GM19099 (cell line): ENCODE data around the gene PMEPA1.

ENCODE experiments used
- POLR2A ChIP-seq: IDR thresholded peaks from 3 replicates; pipeline ENCODE4 v1.6.1; 2011; ENCODE audit warnings: low read depth; ENCODE audit not compliant: insufficient read length; ENCODE audit errors: extremely low read depth

PMEPA1 gene

GRCh38 chr20:57605878-57606277 lies 103.9 kb downstream of the PMEPA1 start:
- no peak for TF ChIP-seq POLR2A

DNA sequence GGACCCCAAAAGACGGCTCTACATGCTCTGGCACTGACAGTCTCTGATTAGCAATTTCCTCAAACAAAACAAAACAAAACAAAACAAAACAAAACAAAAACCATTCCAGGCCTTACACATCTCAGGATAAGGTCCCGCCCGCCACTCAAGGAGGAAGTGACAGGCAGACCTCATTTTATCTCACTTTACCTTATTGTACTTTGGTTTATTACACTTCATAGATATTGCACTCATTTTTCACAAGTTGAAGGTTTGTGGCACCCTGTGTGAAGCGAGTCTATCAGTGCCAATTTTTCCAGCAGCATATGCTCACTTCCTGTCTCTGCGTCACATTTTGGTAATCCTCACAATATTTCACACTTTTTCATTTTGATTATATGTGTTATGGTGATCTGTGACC lies 104.8 kb downstream of the PMEPA1 start:
- TF ChIP-seq POLR2A = no peak

- TF ChIP-seq POLR2A = no peak
Measured at GRCh38 chr20:57603120-57603519, 106.7 kb downstream of the PMEPA1 start.

DNA sequence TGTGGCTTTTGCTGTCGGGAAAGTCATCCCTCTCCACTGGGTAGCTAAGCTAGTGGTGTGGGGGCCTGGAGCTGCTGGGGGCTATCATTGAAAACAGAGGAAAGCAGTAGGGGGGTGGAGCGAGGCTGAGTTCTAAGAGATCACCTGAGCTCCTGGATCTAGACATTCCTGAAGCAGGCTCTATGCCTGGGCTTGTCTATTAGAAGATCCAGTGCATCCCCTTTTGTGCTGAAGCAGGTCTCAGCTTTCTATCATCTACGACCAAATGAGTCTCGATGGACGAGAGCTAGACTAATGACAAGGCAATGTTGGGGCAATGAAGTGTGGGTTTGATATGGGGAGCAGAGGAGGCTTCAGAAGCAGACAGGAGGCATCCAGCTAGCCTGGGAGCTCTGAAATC lies 108.1 kb downstream of the PMEPA1 start:
- no peak for TF ChIP-seq POLR2A

- TF ChIP-seq POLR2A = no peak
Measured at GRCh38 chr20:57601211-57601570, 108.6 kb downstream of the PMEPA1 start.

DNA sequence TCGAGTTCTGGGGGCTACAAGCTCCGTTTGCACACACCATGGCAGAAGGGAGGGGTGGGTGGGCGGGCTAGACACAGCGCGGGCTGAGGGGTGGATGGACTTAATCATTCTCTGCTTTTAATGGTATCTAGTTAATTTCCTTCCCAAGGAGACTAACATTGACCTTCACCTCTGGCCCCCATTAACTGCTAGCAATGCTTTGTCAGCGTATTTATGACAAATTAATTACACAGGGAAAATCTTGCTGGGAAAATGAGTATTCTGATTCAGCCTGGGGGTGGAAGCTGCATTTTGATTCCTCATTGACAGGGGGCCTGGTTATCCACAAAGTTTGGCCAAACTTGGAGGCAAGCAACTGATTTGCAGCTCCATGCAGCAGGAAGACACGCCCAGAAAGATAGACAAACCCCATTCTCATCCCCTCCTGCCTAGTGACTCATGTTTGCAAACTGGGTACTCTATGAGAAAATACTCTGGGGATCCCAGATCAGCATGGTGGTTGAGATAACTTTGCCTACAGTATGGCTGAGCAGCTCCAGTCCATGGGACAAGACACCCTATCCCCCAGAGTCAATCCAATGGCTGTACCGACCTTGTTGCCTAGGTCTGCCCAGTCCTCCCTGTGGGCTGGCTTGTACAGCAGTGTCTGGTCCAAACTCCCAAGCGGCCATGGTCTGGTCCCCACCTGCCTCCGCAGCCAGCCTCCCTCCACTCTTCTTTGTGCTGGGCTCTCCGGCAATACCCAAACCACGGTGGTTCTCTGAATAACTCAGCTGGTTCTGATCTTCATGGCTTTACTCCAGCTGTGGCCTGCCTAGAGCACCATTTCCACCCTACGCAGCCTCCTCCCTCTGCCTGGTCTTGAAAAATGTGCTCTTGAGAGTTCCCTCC lies 109.2 kb downstream of the PMEPA1 start:
- no peak for TF ChIP-seq POLR2A

DNA sequence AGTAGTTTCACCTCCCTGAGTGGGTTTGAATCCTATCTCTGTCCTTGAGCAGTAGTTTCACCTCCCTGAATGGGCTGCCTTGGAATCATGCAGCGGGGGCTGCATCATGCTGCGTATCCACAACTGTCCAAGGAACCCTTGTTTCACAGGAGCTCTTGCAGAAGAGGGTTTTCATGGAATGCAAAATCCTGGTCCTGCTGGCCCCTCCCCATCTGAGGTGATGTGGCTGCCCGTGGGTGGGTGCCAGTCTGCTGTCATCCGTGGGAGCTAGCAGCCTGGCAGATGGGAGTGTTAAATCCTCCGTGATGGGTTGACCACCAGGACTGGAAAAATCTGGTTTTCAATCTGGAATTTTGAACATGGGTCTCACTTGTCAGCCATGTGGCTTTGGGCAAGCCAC lies 111.3 kb downstream of the PMEPA1 start:
- no peak for TF ChIP-seq POLR2A
